ENCODE data around the gene MRPS16.
"Not testable (repeated sequence)": the region's sequence is repeated elsewhere in the genome, so short reads cannot be mapped to it uniquely, and the experiment has no call there.

Gene MRPS16

GRCh38 chr10:73263693-73264347 is 11.4 kb upstream of the MRPS16 start:
- H3K4me3 ChIP-seq (ENCODE audit: low read length): no peak overlapping the region
- peak; percentile 55 for TF ChIP-seq CTCF (IDR thresholded peaks at IDR 0.05; ENCODE audit: insufficient read depth, low read depth, low read length, missing control alignments)
- DNase-seq (ENCODE audit: low read depth): peak; percentile 41

DNA sequence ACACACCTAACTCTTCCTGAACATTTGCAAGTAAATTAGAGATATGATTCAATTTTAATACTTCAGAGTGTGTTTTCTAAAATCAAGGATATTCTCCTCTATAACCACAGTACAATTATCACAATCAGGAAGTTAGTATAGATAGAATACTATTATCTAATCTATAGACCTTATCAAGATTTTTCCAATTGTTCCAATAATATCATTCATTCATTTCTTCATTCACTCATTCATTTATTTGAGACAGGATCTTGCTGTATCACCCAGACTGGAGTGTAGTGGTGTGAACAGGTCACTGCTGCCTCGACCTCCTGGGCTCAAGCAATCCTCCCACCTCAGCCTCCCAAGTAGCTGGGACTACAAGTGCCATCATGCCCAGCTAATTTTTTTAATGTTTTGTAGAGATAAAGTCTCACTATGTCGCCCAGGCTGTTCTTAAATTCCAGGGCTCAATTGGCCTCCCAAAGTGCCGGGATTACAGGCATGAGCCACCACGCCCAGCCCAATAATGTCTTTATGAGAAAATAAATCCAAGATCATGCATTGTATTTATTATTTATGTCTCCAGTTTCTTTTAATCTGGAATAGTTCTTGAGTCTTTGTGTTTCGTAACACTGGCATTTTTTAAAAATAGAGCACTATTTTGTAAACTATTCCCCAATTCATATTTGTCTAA is 10.6 kb upstream of the MRPS16 start:
- TF ChIP-seq CTCF (IDR thresholded peaks at IDR 0.05; ENCODE audit: insufficient read depth, low read depth, low read length, missing control alignments): no peak
- no peak for DNase-seq (ENCODE audit: low read depth)
- H3K4me3 ChIP-seq (ENCODE audit: low read length): no peak overlapping the region

DNA sequence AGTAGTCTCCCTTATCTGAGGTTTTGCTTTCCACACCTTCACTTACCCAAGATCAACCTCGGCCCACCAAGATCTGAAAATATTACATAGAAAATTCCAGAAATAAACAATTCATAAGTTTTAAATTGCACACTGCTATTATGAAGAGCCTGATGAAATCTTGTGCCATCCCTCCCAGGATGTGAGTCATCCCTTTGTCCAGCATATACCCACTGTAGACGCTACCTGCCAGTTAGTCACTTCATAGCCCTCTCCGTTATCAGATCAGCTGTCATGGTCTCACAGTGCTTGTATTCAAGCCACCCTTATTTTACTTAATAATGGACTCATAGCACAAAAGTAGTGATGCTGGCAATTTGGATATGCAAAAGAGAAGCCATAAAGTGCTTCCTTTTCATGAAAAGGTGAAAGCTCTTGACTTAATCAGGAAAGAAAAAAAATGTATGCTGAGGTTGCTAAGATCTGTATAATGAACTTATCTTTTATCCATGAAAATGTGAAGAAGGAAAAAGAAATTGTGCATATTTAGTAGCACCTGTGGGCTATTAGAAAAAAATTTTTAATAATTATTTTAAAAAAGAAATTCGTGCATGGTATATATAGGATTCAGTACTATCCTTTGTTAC is 9.8 kb upstream of the MRPS16 start:
- peak; percentile 95 for DNase-seq (ENCODE audit: low read depth)
- TF ChIP-seq CTCF (IDR thresholded peaks at IDR 0.05; ENCODE audit: insufficient read depth, low read depth, low read length, missing control alignments): no peak
- H3K4me3 ChIP-seq (ENCODE audit: low read length): no peak overlapping the region

GRCh38 chr10:73261362-73261995 is 9.0 kb upstream of the MRPS16 start:
- TF ChIP-seq CTCF (IDR thresholded peaks at IDR 0.05; ENCODE audit: insufficient read depth, low read depth, low read length, missing control alignments): no peak
- DNase-seq (ENCODE audit: low read depth): no peak
- H3K4me3 ChIP-seq (ENCODE audit: low read length): no peak overlapping the region

- not testable (repeated sequence) for DNase-seq (ENCODE audit: low read depth); H3K4me3 ChIP-seq (ENCODE audit: low read length)
Observed at GRCh38 chr10:73258612-73259011, 6.2 kb upstream of the MRPS16 start.

GRCh38 chr10:73253225-73253555 is 746 bp upstream of the MRPS16 start:
- H3K4me3 ChIP-seq (ENCODE audit: low read length): peak overlapping the region; percentile 73
- TF ChIP-seq CTCF (IDR thresholded peaks at IDR 0.05; ENCODE audit: insufficient read depth, low read depth, low read length, missing control alignments): peak; percentile 23
- peak; percentile 15 for DNase-seq (ENCODE audit: low read depth)

DNA sequence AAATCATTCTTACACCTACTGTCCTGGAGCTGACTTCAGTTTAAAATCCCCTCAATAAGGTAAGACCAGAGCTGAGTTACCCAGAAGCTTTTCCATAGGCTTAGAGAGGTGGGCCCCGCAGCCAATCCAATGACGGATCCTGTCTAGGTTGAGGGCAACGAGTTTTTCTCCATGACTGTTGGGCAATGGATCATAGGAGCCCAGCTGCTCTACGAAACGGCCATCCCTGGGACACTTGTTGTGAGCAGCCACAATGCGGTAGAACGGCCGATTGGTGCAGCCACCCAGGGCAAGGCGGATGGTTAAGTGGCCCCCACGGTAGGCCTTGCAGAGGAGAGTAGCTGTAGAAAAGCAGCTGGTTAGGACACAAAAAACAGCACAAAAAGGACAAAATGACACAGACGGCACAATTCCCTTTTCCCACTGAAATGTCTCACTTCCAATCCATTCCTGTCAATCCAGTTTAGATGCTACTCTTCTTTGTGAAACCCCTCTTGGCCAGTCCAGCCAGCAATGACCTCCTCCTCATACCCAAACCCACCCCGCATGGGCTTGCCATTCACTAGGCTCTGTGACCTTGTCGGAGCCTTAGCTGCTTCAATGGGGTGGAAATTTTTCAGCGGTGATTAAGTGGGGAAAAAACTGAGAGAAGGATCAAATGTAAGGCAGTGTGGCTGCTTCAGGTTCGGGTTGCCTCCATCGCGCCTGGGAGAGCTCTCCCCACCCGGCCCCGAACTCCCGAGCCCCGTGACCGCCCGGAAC is 580 bp downstream of the MRPS16 start:
- TF ChIP-seq CTCF (IDR thresholded peaks at IDR 0.05; ENCODE audit: insufficient read depth, low read depth, low read length, missing control alignments): no peak
- peak overlapping the region; percentile 73 for H3K4me3 ChIP-seq (ENCODE audit: low read length)
- DNase-seq (ENCODE audit: low read depth): peak; percentile 37

Measured in epithelial cell of esophagus (primary cell).